Measurements from ENCODE around the gene TMEM255B.

The TMEM255B gene

GRCh38 chr13:113730258-113730691, 28.8 kb upstream of the TMEM255B start:
- no peaks in the 10 kb centered on the region for H3K9me2 ChIP-seq (replicated peaks; ENCODE audit: insufficient read depth, low read length)
- H3K27me3 ChIP-seq (ENCODE audit: low read length): no peaks in the 10 kb centered on the region
- H3K79me2 ChIP-seq (ENCODE audit: insufficient read depth, low read length): no peaks in the 10 kb centered on the region
- no peak overlapping the region for H3K4me2 ChIP-seq (ENCODE audit: low read depth, low read length, poor library complexity, severe bottlenecking)
- no peak for TF ChIP-seq EZH2phosphoT487 (conservative IDR thresholded peaks at IDR 0.05; ENCODE audit: low read length)
- no peak for TF ChIP-seq CTCF (IDR thresholded peaks at IDR 0.05; ENCODE audit: insufficient read depth, low read length, poor library complexity, severe bottlenecking)
- H2AFZ ChIP-seq (ENCODE audit: low read depth, low read length, severe bottlenecking): no peak overlapping the region
- no peaks in the 10 kb centered on the region for H4K20me1 ChIP-seq (ENCODE audit: low read depth, low read length)
- no peak overlapping the region for H3K9ac ChIP-seq (ENCODE audit: low read length)
- H3F3A ChIP-seq (ENCODE audit: insufficient read depth): 0 out of 2 replicates have a peak, but pooled peaks cover 4% of the 10 kb centered on the region
- H3K36me3 ChIP-seq (ENCODE audit: low read length): no peaks in the 10 kb centered on the region
- H3K4me3 ChIP-seq (ENCODE audit: insufficient read depth, low read length, poor library complexity, severe bottlenecking): no peak overlapping the region
- H3K9me3 ChIP-seq (ENCODE audit: insufficient read depth, low read length): peaks cover 7% of the 10 kb centered on the region; the same call in 1 of the 2 replicates
- H3K27ac ChIP-seq (ENCODE audit: low read depth, low read length): no peak overlapping the region

DNA sequence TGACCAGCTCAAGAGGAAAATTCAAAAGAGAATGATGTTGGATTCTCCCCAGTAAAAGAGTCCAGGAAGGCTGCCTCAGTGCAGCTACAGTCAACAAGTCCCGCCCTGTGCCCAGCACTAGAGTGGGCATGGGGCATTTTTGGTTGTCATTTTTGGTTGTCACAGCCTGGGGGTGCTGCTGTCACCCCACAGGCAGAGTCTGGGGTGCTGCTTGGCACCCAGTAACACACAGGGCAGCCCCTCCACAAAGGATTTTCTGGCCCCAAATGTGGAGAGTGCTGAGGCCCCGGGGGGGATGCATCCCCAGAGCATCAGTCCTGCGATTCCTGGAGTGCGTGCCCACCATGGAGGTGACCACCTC, 28.2 kb upstream of the TMEM255B start:
- no peak overlapping the region for H3K9ac ChIP-seq (ENCODE audit: low read length)
- H3K27me3 ChIP-seq (ENCODE audit: low read length): no peaks in the 10 kb centered on the region
- H3K4me3 ChIP-seq (ENCODE audit: insufficient read depth, low read length, poor library complexity, severe bottlenecking): no peak overlapping the region
- H3K9me3 ChIP-seq (ENCODE audit: insufficient read depth, low read length): peaks cover 7% of the 10 kb centered on the region; the same call in 1 of the 2 replicates
- H4K20me1 ChIP-seq (ENCODE audit: low read depth, low read length): no peaks in the 10 kb centered on the region
- H3F3A ChIP-seq (ENCODE audit: insufficient read depth): 0 out of 2 replicates have a peak, but pooled peaks cover 4% of the 10 kb centered on the region
- TF ChIP-seq EZH2phosphoT487 (conservative IDR thresholded peaks at IDR 0.05; ENCODE audit: low read length) (no peak), CTCF (IDR thresholded peaks at IDR 0.05; ENCODE audit: insufficient read depth, low read length, poor library complexity, severe bottlenecking) (no peak)
- H3K4me2 ChIP-seq (ENCODE audit: low read depth, low read length, poor library complexity, severe bottlenecking): no peak overlapping the region
- H3K79me2 ChIP-seq (ENCODE audit: insufficient read depth, low read length): no peaks in the 10 kb centered on the region
- H3K27ac ChIP-seq (ENCODE audit: low read depth, low read length): no peak overlapping the region
- H3K36me3 ChIP-seq (ENCODE audit: low read length): no peaks in the 10 kb centered on the region
- H3K9me2 ChIP-seq (replicated peaks; ENCODE audit: insufficient read depth, low read length): no peaks in the 10 kb centered on the region
- H2AFZ ChIP-seq (ENCODE audit: low read depth, low read length, severe bottlenecking): no peak overlapping the region

- Histone ChIP-seq H2AFZ (ENCODE audit: low read depth, low read length, severe bottlenecking) (no peak overlapping the region), H3K9me2 (replicated peaks; ENCODE audit: insufficient read depth, low read length) (no peaks in the 10 kb centered on the region), H3K9ac (ENCODE audit: low read length) (no peak overlapping the region), H3K27ac (ENCODE audit: low read depth, low read length) (no peak overlapping the region), H3K27me3 (ENCODE audit: low read length) (no peaks in the 10 kb centered on the region), H4K20me1 (ENCODE audit: low read depth, low read length) (no peaks in the 10 kb centered on the region), H3K9me3 (ENCODE audit: insufficient read depth, low read length) (peaks cover 7% of the 10 kb centered on the region; the same call in 1 of the 2 replicates), H3K79me2 (ENCODE audit: insufficient read depth, low read length) (no peaks in the 10 kb centered on the region), H3F3A (ENCODE audit: insufficient read depth) (0 out of 2 replicates have a peak, but pooled peaks cover 4% of the 10 kb centered on the region), H3K4me2 (ENCODE audit: low read depth, low read length, poor library complexity, severe bottlenecking) (no peak overlapping the region), H3K4me3 (ENCODE audit: insufficient read depth, low read length, poor library complexity, severe bottlenecking) (no peak overlapping the region), H3K36me3 (ENCODE audit: low read length) (no peaks in the 10 kb centered on the region)
- no peak for TF ChIP-seq CTCF (IDR thresholded peaks at IDR 0.05; ENCODE audit: insufficient read depth, low read length, poor library complexity, severe bottlenecking)
- TF ChIP-seq EZH2phosphoT487 (conservative IDR thresholded peaks at IDR 0.05; ENCODE audit: low read length): no peak
These were observed 27.5 kb upstream of the TMEM255B start for GRCh38 chr13:113731192-113732175.

Data from SU-DHL-6 (cell line).